GM12873 (cell line): ENCODE data around the gene AKAP12.

Experiments
- TF ChIP-seq, protein P1 (sequence below): IDR thresholded peaks from 2 replicates; pipeline ENCODE4 v1.5.1; 2012; ENCODE audit warnings: low read depth, mild to moderate bottlenecking, moderate library complexity, low read length, control low read depth; ENCODE audit not compliant: insufficient read depth; ENCODE audit errors: missing control alignments

The AKAP12 gene

DNA sequence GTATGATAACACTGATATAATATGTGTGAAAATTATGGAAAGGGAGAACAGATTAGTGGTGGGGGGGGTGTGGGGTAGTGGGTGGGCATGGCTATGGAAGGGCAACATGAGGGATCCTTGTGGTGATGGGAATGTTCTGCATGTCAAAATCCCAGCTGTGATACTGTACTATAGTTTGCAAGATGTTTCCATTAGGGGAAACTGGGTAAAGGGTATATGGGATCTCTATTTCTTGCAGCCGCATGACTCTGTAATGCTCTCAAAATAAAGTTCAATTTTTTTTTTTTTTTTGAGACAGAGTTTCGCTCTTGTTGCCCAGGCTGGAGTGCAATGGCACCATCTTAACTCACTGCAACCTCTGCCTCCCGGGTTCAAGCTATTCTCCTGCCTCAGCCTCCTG is 137.3 kb downstream of the AKAP12 start:
- TF ChIP-seq, protein P1, sequence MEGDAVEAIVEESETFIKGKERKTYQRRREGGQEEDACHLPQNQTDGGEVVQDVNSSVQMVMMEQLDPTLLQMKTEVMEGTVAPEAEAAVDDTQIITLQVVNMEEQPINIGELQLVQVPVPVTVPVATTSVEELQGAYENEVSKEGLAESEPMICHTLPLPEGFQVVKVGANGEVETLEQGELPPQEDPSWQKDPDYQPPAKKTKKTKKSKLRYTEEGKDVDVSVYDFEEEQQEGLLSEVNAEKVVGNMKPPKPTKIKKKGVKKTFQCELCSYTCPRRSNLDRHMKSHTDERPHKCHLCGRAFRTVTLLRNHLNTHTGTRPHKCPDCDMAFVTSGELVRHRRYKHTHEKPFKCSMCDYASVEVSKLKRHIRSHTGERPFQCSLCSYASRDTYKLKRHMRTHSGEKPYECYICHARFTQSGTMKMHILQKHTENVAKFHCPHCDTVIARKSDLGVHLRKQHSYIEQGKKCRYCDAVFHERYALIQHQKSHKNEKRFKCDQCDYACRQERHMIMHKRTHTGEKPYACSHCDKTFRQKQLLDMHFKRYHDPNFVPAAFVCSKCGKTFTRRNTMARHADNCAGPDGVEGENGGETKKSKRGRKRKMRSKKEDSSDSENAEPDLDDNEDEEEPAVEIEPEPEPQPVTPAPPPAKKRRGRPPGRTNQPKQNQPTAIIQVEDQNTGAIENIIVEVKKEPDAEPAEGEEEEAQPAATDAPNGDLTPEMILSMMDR = no peak

DNA sequence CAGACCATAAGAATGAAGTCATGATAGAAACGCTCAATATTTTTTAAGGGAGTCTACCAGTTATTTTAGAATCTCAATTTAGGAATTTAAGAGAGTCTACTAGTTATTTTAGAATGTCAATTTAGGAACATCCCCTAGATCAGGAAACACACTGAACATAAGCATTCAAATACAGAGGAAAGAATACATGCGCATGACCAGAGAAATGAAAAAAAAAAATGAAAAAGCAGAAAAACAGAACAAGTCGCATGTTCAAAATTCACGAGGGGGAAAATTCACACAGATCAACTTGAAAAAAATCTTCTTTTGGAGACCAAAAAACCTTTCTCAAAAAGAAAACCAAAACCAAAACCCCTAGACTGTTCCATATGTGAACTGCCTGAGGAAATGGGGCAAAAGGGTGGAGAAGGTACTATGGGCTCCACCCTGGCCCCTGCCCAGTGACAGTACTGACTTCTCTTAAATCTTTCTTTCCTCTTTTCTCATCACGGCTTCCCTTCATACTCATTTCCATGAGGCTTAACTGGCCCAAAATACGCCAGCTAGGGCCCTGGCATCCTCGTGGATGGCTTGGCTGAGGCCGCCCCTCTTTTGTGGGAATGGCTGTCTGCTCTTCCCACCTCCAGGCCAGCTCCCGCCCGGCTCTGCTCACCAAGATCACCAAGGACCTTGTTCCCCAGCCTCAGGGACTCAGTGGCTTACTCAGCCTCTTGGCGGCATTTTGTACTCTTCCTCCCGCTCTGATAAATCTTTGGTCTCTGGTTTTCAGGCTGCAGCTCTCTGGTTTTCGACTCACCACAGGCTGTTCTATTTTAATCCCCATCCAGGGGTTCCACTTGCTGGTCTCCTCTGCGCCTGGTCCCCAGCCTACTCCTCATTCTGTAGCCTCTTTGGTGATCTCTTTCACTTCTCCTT is 140.4 kb downstream of the AKAP12 start:
- TF ChIP-seq, protein P1 = no peak

DNA sequence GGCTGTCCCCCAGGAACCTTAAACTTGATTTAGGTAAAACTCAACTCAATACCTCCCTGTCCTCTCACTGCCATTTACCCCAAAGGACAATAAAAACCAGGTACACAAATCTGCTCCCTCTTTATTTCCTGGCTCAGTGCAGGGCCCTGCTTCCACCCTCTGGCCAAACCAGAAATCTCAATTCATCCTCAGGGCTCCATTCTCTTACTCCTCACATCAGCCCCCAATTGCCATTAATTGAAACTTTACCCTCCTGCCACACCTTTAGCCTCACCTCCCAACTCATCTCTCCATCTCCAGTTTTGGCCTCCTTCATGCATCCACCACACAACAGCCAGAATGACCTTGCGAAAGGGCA is 141.1 kb downstream of the AKAP12 start:
- TF ChIP-seq, protein P1 = no peak

DNA sequence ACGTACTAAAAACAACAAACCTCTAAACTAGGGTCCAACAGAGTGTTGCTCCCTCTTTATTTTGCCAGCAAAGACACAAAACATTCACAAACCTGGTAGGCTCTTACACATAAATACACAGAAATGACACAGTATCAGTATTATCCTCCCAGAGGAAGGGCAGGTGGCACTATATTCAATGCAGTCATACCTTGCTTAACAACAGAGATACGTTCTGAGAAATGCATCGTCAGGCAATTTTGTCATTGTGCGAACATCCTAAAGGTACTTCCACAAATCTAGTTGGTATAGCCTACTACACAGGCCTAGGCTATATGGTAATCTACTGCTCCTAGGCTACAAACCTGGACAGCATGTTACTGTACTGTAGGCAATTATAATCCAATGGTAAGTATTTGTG is 142.0 kb downstream of the AKAP12 start:
- TF ChIP-seq, protein P1 = no peak

DNA sequence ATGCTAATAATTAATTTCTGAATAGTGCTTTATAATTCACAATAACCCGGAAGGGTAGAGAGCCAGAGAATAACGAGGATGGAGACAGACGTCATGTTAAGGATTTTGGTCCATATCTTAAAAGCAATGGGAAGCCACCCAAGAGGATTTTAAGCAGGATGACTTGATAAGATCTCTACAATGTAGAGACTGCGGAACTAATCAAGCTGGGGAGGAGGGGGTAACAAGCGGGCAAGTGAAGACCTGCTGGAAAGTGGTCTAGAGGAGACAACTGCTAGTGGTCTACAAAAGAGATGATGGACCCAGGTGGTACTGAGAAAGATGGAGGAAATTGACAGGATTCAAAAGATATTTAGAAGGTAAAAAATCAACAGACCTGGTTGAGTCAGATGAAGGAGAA is 144.4 kb downstream of the AKAP12 start:
- TF ChIP-seq, protein P1 = no peak

DNA sequence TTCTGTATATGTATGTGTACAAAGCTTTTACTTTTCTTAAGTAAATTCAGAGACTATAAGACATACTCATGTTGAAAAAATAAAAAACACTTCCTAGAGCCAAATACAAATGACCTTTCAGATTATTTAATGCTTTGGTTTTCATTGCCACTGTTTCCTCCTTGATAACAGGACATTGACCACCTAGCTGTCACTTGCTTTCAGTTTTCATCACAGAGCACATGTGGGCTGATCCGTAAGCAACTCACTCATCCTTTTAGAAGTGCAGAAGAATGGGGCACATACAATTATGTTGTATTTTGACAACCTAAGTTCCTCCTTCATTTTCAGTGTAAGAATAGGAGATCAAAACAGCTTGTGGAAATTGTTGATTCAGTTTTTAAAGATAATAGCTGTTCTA is 145.4 kb downstream of the AKAP12 start:
- TF ChIP-seq, protein P1 = no peak

DNA sequence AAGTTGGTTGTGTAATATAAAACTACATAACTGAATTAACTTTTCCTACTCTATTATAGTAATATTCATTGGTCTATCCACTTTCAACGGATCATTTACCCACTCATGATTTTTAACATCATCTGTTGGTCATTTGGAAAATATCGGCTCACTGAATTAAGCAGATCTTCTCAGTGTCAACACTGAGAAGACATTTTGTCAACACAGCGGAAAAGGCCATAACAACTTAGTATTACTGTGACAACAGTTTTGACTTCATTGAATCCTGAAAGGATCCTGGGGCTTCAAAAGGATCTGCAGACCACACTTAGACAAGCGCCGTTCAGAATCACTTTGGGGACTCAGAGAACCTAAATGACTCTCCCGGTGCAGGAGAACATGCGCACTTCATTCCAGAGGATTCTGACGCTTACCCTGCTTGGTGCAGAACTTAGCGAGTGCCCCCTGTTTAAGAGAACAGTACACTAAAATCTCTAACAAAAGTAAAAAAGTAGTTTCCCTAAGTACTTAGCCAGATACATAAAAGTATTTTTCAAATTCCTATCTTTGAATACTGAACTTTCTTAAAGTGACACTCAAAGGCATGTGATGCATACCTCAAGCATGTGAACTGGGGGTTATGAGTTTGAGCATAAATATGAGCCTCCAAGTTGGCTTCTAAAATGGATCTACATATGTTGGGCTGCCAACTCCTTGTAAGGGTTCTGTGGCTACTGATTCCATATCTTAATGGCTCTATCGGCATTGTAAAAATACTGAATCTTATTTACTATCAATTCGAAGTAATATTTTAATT is 147.6 kb downstream of the AKAP12 start:
- TF ChIP-seq, protein P1 = no peak
